IMR-90 (cell line): ENCODE measurements around the gene DYNLL2. TPM values are rescaled to one million over a fixed set of nuclear protein-coding genes. Genes with fewer than 3 reads are reported as not detected.

Source experiments
- ATAC-seq: fragments of 200-7000 bp; cut with Tn5 transposase; 2 replicates; pipeline ENCODE4 v1.9.1; 2020; ENCODE audit warnings: low read depth, mild to moderate bottlenecking, moderate library complexity
- BruUV-seq: library from RNA; stranded (reverse); fragments of 400-500 nt; replicated peaks from 2 replicates; lab custom pipeline; 2021; lab: Mats Ljungman, UMichigan
- CTCF ChIA-PET: fragments of 300-600 bp; formaldehyde crosslinking; extraction: SDS; loops from one replicate; lab custom pipeline; 2021; ENCODE audit warnings: antibody characterized with exemption; lab: Yijun Ruan, JAX
- POLR2A ChIA-PET: fragments of 300-600 bp; sonication (Branson Sonifier 250); formaldehyde crosslinking; loops from one replicate; lab custom pipeline; 2022; ENCODE audit warnings: antibody characterized with exemption; ENCODE audit not compliant: unreplicated experiment; lab: Charles Lee
- DNase-seq: peaks from one replicate; pipeline ENCODE4 v3.0.0; 2013
- H2AFZ ChIP-seq: replicated peaks from 2 replicates; pipeline ENCODE3; 2013; ENCODE audit warnings: low read length, mild to moderate bottlenecking; ENCODE audit not compliant: poor library complexity
- H2AK5ac ChIP-seq: 2 replicates; pipeline ENCODE4 v1.6.1; 2013; ENCODE audit warnings: low read depth, low read length, inconsistent platforms
- H2AK9ac ChIP-seq: replicated peaks from 2 replicates; pipeline ENCODE3; 2013; ENCODE audit warnings: mild to moderate bottlenecking, low read depth, low read length, moderate library complexity; ENCODE audit not compliant: poor library complexity
- H2BK120ac ChIP-seq: 2 replicates; pipeline ENCODE4 v1.6.1; 2013; ENCODE audit warnings: low read depth, low read length, inconsistent platforms
- H2BK15ac ChIP-seq: 3 replicates; pipeline ENCODE4 v1.6.1; 2013; ENCODE audit warnings: low read depth, low read length, inconsistent platforms
- H2BK20ac ChIP-seq: 2 replicates; pipeline ENCODE4 v1.6.1; 2013; ENCODE audit warnings: low read depth, mild to moderate bottlenecking, inconsistent platforms, low read length, moderate library complexity
- H2BK5ac ChIP-seq: 2 replicates; pipeline ENCODE4 v1.6.1; 2013; ENCODE audit warnings: mild to moderate bottlenecking, low read depth, low read length, inconsistent platforms; ENCODE audit not compliant: poor library complexity, severe bottlenecking
- H3K14ac ChIP-seq: replicated peaks from 2 replicates; pipeline ENCODE4 v1.6.1; 2013; ENCODE audit warnings: low read depth, low read length, inconsistent platforms
- H3K18ac ChIP-seq: 2 replicates; pipeline ENCODE4 v1.6.1; 2013; ENCODE audit warnings: low read depth, low read length, control low read depth
- H3K23ac ChIP-seq: 2 replicates; pipeline ENCODE4 v1.6.1; 2013; ENCODE audit warnings: low read depth, low read length, inconsistent platforms
- H3K27ac ChIP-seq: 2 replicates; pipeline ENCODE4 v1.5.1; 2013; ENCODE audit warnings: mild to moderate bottlenecking, control low read depth, low read length; ENCODE audit not compliant: insufficient read depth
- H3K27me3 ChIP-seq: 2 replicates; pipeline ENCODE4 v1.6.1; 2013; ENCODE audit warnings: low read length; ENCODE audit not compliant: control insufficient read depth, insufficient read depth
- H3K36me3 ChIP-seq: 2 replicates; pipeline ENCODE4 v1.6.1; 2013; ENCODE audit warnings: low read length, mixed read lengths; ENCODE audit not compliant: control insufficient read depth, insufficient read depth
- H3K4ac ChIP-seq: 2 replicates; pipeline ENCODE4 v1.6.1; 2013; ENCODE audit warnings: low read depth, low read length, inconsistent platforms
- H3K4me1 ChIP-seq: 2 replicates; pipeline ENCODE4 v1.6.1; 2013; ENCODE audit warnings: low read length, mixed read lengths; ENCODE audit not compliant: control insufficient read depth, insufficient read depth
- H3K4me2 ChIP-seq: 2 replicates; pipeline ENCODE4 v1.6.1; 2013; ENCODE audit warnings: low read depth, mild to moderate bottlenecking, control low read depth, low read length, moderate library complexity
- H3K4me3 ChIP-seq: 2 replicates; pipeline ENCODE4 v1.5.1; 2013; ENCODE audit warnings: low read depth, mild to moderate bottlenecking, control low read depth, low read length, moderate library complexity; ENCODE audit not compliant: insufficient read depth
- H3K56ac ChIP-seq: 2 replicates; pipeline ENCODE4 v1.6.1; 2013; ENCODE audit warnings: low read length, inconsistent platforms; ENCODE audit not compliant: insufficient read depth; ENCODE audit errors: extremely low read depth
- H3K79me1 ChIP-seq, 2 experiments: 2 replicates each; pipeline ENCODE4 v1.6.1; 2013; ENCODE audit warnings: low read length in 2 of 2, inconsistent platforms in 1 of 2, low read depth in 1 of 2
- H3K9ac ChIP-seq: 2 replicates; pipeline ENCODE4 v1.6.1; 2013; ENCODE audit warnings: low read depth, low read length, control low read depth
- H3K9me1 ChIP-seq: 2 replicates; pipeline ENCODE4 v1.6.1; 2013; ENCODE audit warnings: low read length, inconsistent platforms; ENCODE audit not compliant: insufficient read depth
- H3K9me3 ChIP-seq: 2 replicates; pipeline ENCODE4 v1.6.1; 2013; ENCODE audit warnings: low read length; ENCODE audit not compliant: control insufficient read depth, insufficient read depth
- H4K20me1 ChIP-seq: 2 replicates; pipeline ENCODE4 v1.6.1; 2013; ENCODE audit warnings: low read length, inconsistent platforms; ENCODE audit not compliant: insufficient read depth
- H4K5ac ChIP-seq: 2 replicates; pipeline ENCODE4 v1.6.1; 2013; ENCODE audit warnings: mild to moderate bottlenecking, low read depth, low read length, control low read depth
- H4K8ac ChIP-seq, 2 experiments: 2 replicates each; pipeline ENCODE4 v1.6.1; 2013; ENCODE audit warnings: low read depth in 2 of 2, low read length in 2 of 2, control low read depth in 1 of 2, inconsistent platforms in 1 of 2
- H4K91ac ChIP-seq: 2 replicates; pipeline ENCODE4 v1.6.1; 2013; ENCODE audit warnings: low read depth, low read length, inconsistent platforms; ENCODE audit not compliant: insufficient read depth
- CEBPB ChIP-seq: IDR thresholded peaks from 2 replicates; pipeline ENCODE4 v1.6.1; 2012; ENCODE audit warnings: low read depth, low read length, improper control_type of control experiment
- ELK1 ChIP-seq: fragments of 150-350 bp; IDR thresholded peaks from 2 replicates; pipeline ENCODE4 v1.6.1; 2016; ENCODE audit warnings: low read depth, mild to moderate bottlenecking, low read length, moderate library complexity, borderline replicate concordance
- FOS ChIP-seq: fragments of 150-350 bp; IDR thresholded peaks from 2 replicates; pipeline ENCODE4 v1.6.1; 2016; ENCODE audit warnings: low read depth, low read length
- MXI1 ChIP-seq: IDR thresholded peaks from 2 replicates; pipeline ENCODE4 v1.6.1; 2012; ENCODE audit warnings: low read depth, mild to moderate bottlenecking, low read length, moderate library complexity, borderline replicate concordance
- POLR2A ChIP-seq: IDR thresholded peaks from 2 replicates; pipeline ENCODE4 v1.6.1; 2012; ENCODE audit warnings: mild to moderate bottlenecking, low read depth, low read length
- RFX5 ChIP-seq: IDR thresholded peaks from 2 replicates; pipeline ENCODE4 v1.8.0; 2012; ENCODE audit warnings: low read depth, mild to moderate bottlenecking, low read length, moderate library complexity
- SMC3 ChIP-seq: fragments of 150-350 bp; IDR thresholded peaks from 2 replicates; pipeline ENCODE4 v1.6.1; 2016; ENCODE audit warnings: low read depth, mild to moderate bottlenecking, antibody characterized with exemption, low read length, moderate library complexity
- WGBS, 2 experiments: methylation state at CpG; one replicate each; pipeline versions ENCODE4 v1.1.5 to v1.1.7; 2013; ENCODE audit warnings: missing lambda C conversion rate in 2 of 2; ENCODE audit not compliant: insufficient read length in 1 of 2; ENCODE audit errors: extremely low coverage in 2 of 2; 5-methylcytosine and 5-hydroxymethylcytosine counted together
- dilution Hi-C: fragments of 300-500 bp; cut with HindIII; formaldehyde crosslinking; loops from one replicate; pipeline ENCODE4 v1.14.3; 2018; ENCODE audit warnings: low sequenced_read_pairs; ENCODE audit not compliant: unreplicated experiment
- in situ Hi-C: fragments of 300-500 bp; cut with MboI; formaldehyde crosslinking; loops from 3 replicates; pipeline ENCODE4 v1.14.3; 2019; ENCODE audit warnings: low sequenced_read_pairs, inconsistent platforms, mixed read lengths
- intact Hi-C: fragments of 100-400 bp; cut with micrococcal nuclease; formaldehyde crosslinking; loops from 2 replicates; pipeline ENCODE4 v1.10.0; 2022
- polyA plus RNA-seq, 3 experiments: library from polyadenylated mRNA; depleted of rRNA; stranded (reverse); fragments of >200 nt; gene quantifications; 2 replicates each; pipeline ENCODE4 v1.2.3, GENCODE V29; 2012; ENCODE audit warnings: low replicate concordance in 1 of 3
- total RNA-seq: library from RNA; depleted of rRNA; stranded (reverse); fragments of >200 nt; gene quantifications from 2 replicates; pipeline ENCODE4 v1.2.3, GENCODE V29; 2012
- TF ChIP-seq, protein P1 (sequence below): conservative IDR thresholded peaks from 2 replicates; pipeline ENCODE4 v1.5.1; 2012; ENCODE audit warnings: mild to moderate bottlenecking, low read depth, low read length, improper control_type of control experiment
- TF ChIP-seq, protein P2 (sequence below): fragments of 150-350 bp; IDR thresholded peaks from 2 replicates; pipeline ENCODE4 v1.6.1; 2017; ENCODE audit warnings: mild to moderate bottlenecking, antibody characterized with exemption, low read length, low read depth

The DYNLL2 gene
- total and polyA plus RNA-seq, 2 of the 4 experiments (the other 2 are of a cell fraction): 9.1 to 14.2 TPM

- TF ChIP-seq RFX5 (no peak), FOS (no peak), CEBPB (no peak), SMC3 (no peak), MXI1 (no peak), POLR2A (no peak), ELK1 (no peak)
- TF ChIP-seq, protein P1, sequence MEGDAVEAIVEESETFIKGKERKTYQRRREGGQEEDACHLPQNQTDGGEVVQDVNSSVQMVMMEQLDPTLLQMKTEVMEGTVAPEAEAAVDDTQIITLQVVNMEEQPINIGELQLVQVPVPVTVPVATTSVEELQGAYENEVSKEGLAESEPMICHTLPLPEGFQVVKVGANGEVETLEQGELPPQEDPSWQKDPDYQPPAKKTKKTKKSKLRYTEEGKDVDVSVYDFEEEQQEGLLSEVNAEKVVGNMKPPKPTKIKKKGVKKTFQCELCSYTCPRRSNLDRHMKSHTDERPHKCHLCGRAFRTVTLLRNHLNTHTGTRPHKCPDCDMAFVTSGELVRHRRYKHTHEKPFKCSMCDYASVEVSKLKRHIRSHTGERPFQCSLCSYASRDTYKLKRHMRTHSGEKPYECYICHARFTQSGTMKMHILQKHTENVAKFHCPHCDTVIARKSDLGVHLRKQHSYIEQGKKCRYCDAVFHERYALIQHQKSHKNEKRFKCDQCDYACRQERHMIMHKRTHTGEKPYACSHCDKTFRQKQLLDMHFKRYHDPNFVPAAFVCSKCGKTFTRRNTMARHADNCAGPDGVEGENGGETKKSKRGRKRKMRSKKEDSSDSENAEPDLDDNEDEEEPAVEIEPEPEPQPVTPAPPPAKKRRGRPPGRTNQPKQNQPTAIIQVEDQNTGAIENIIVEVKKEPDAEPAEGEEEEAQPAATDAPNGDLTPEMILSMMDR: no peak
- TF ChIP-seq, protein P2, sequence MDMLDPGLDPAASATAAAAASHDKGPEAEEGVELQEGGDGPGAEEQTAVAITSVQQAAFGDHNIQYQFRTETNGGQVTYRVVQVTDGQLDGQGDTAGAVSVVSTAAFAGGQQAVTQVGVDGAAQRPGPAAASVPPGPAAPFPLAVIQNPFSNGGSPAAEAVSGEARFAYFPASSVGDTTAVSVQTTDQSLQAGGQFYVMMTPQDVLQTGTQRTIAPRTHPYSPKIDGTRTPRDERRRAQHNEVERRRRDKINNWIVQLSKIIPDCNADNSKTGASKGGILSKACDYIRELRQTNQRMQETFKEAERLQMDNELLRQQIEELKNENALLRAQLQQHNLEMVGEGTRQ: no peak
- no peaks in the 10 kb centered on the region for H3K79me1 ChIP-seq
Observed at GRCh38 chr17:58066401-58066800, 16.8 kb upstream of the DYNLL2 start.

More at GRCh38 chr17:58066401-58066800, 16.8 kb upstream of the DYNLL2 start:
- dilution Hi-C loops (no loop called here), intact Hi-C loops (no loop called here), in situ Hi-C loops (no loop called here)
- no peaks in the 10 kb centered on the region for H3K4me1 ChIP-seq
- no peak overlapping the region for H2AK5ac ChIP-seq
- H2BK120ac ChIP-seq: no peak overlapping the region
- no peak overlapping the region for H3K27ac ChIP-seq
- H3K9me1 ChIP-seq: no peaks in the 10 kb centered on the region
- BruUV-seq: no TSS peak
- H3K23ac ChIP-seq: no peak overlapping the region
- ChIA-PET POLR2A (no interaction called here), CTCF (no interaction called here)
- H3K18ac ChIP-seq: no peak overlapping the region
- no peak overlapping the region for H4K8ac ChIP-seq
- H2AK9ac ChIP-seq: no peak overlapping the region
- no peaks in the 10 kb centered on the region for H3K36me3 ChIP-seq
- H4K5ac ChIP-seq: no peak overlapping the region
- H3K4ac ChIP-seq: no peak overlapping the region
- no peak overlapping the region for H3K56ac ChIP-seq
- no peak overlapping the region for H2BK20ac ChIP-seq
- no peak for ATAC-seq
- no peak overlapping the region for H3K4me2 ChIP-seq
- WGBS, 2 experiments: 43% methylated on average over 3 of the region's 4 CpGs; no CpG with 5 or more reads in 1 of the 2 experiments
- H3K27me3 ChIP-seq: peaks cover 33% of the 10 kb centered on the region
- no peak overlapping the region for H2BK5ac ChIP-seq
- no peak overlapping the region for H3K14ac ChIP-seq
- no peaks in the 10 kb centered on the region for H3K9me3 ChIP-seq
- no peak overlapping the region for H3K9ac ChIP-seq
- no peak overlapping the region for H3K4me3 ChIP-seq
- H4K20me1 ChIP-seq: no peaks in the 10 kb centered on the region; the same call in 1 of the 2 replicates
- H2AFZ ChIP-seq: no peak overlapping the region
- no peak overlapping the region for H4K91ac ChIP-seq
- no peak overlapping the region for H2BK15ac ChIP-seq
- DNase-seq: no peak
